Bronchial epithelial cell (primary cell): ENCODE measurements around the gene NCAM1. TPM values are rescaled to one million over a fixed set of nuclear protein-coding genes. Genes with fewer than 3 reads are reported as not detected.

Experiments used
- DNase-seq: peaks from one replicate; pipeline ENCODE4 v3.0.0-alpha.2; 2010; ENCODE audit warnings: low read depth
- FAIRE-seq: peaks from 2 replicates; lab custom pipeline; 2011; peaks lifted over from hg19 to GRCh38; lab: Jason Lieb, UNC
- H3K27me3 ChIP-seq: 2 replicates; pipeline ENCODE4 v1.5.1; 2011; ENCODE audit warnings: low read length; ENCODE audit not compliant: control insufficient read depth, insufficient read depth
- H3K36me3 ChIP-seq: 2 replicates; pipeline ENCODE4 v1.5.1; 2011; ENCODE audit warnings: low read length; ENCODE audit not compliant: control insufficient read depth, insufficient read depth
- H3K4me3 ChIP-seq: 2 replicates; pipeline ENCODE4 v1.5.1; 2011; ENCODE audit warnings: mild to moderate bottlenecking, low read depth, low read length, control low read depth
- CTCF ChIP-seq: IDR thresholded peaks from 2 replicates; pipeline ENCODE4 v1.5.1; 2011; ENCODE audit warnings: mild to moderate bottlenecking, moderate library complexity, low read length, control low read depth, inconsistent platforms; ENCODE audit not compliant: insufficient read depth, severe bottlenecking
- total RNA-seq: library from RNA; depleted of rRNA; stranded (reverse); fragments of >200 nt; gene quantifications from 2 replicates; pipeline ENCODE4 v1.2.1, GENCODE V29; 2014

The NCAM1 gene
- total RNA-seq, 1 donor from 2014 or later: under 0.01 TPM

- no peaks in the 10 kb centered on the region for H3K36me3 ChIP-seq
- TF ChIP-seq CTCF: no peak
- no peak for FAIRE-seq
- DNase-seq: no peak
- H3K4me3 ChIP-seq: no peak overlapping the region
- H3K27me3 ChIP-seq: no peaks in the 10 kb centered on the region
Measured at GRCh38 chr11:113065330-113065729, 104.1 kb downstream of the NCAM1 start.

- no peak overlapping the region for H3K4me3 ChIP-seq
- no peaks in the 10 kb centered on the region for H3K36me3 ChIP-seq
- no peak for DNase-seq
- no peak for FAIRE-seq
- no peak for TF ChIP-seq CTCF
- no peaks in the 10 kb centered on the region for H3K27me3 ChIP-seq
Measured at GRCh38 chr11:113072237-113072858, 111.1 kb downstream of the NCAM1 start.

- FAIRE-seq (no peak), DNase-seq (no peak)
- TF ChIP-seq CTCF: no peak
- H3K36me3 ChIP-seq: no peaks in the 10 kb centered on the region
- no peak overlapping the region for H3K4me3 ChIP-seq
- no peaks in the 10 kb centered on the region for H3K27me3 ChIP-seq
Measured at GRCh38 chr11:113073290-113073953, 112.2 kb downstream of the NCAM1 start.

GRCh38 chr11:113075586-113076095, 114.4 kb downstream of the NCAM1 start:
- no peak for FAIRE-seq
- no peak for DNase-seq
- no peak for TF ChIP-seq CTCF
- Histone ChIP-seq H3K27me3 (no peaks in the 10 kb centered on the region), H3K36me3 (no peaks in the 10 kb centered on the region), H3K4me3 (no peak overlapping the region)

- no peak for TF ChIP-seq CTCF
- FAIRE-seq: no peak
Measured at GRCh38 chr11:113077379-113077778, 116.2 kb downstream of the NCAM1 start.

More at GRCh38 chr11:113077379-113077778, 116.2 kb downstream of the NCAM1 start:
- H3K36me3 ChIP-seq: no peaks in the 10 kb centered on the region
- no peaks in the 10 kb centered on the region for H3K27me3 ChIP-seq
- H3K4me3 ChIP-seq: no peak overlapping the region
- no peak for DNase-seq
